Endothelial cell of umbilical vein (primary cell): Measurements from ENCODE around the gene ZNF423. TPM values are rescaled to one million over a fixed set of nuclear protein-coding genes. Genes with fewer than 3 reads are reported as not detected.

Experiments
- BruUV-seq: library from RNA; stranded (reverse); fragments of 400-500 nt; replicated peaks from 2 replicates; lab custom pipeline; 2021; lab: Mats Ljungman, UMichigan
- CTCF ChIA-PET: fragments of 300-600, 350-600 bp; sonication (Branson Sonifier 250); formaldehyde crosslinking; loops from one replicate; lab custom pipeline; 2021; ENCODE audit warnings: antibody characterized with exemption, inconsistent platforms; lab: Charles Lee
- POLR2A ChIA-PET: fragments of 300-600, 350-600 bp; sonication (Branson Sonifier 250); formaldehyde crosslinking; loops from one replicate; lab custom pipeline; 2021; ENCODE audit warnings: antibody characterized with exemption, inconsistent platforms; lab: Charles Lee
- DNase-seq: peaks from one replicate; pipeline ENCODE4 v3.0.0-alpha.2; 2011; ENCODE audit warnings: low read depth, low spot score
- FAIRE-seq: peaks from 2 replicates; lab custom pipeline; 2011; peaks lifted over from hg19 to GRCh38; lab: Jason Lieb, UNC
- H2AFZ ChIP-seq: 2 replicates; pipeline ENCODE4 v1.6.0; 2012; ENCODE audit warnings: low read depth, low read length, control low read depth, inconsistent platforms
- H3K27ac ChIP-seq: 2 replicates; pipeline ENCODE4 v1.5.1; 2011; ENCODE audit warnings: low read depth, mild to moderate bottlenecking, control low read depth, low read length, moderate library complexity; ENCODE audit not compliant: insufficient read depth
- H3K27me3 ChIP-seq, 2 experiments: 2 replicates each; pipeline versions ENCODE4 v1.6.0 to v1.6.1; 2011; ENCODE audit warnings: low read length in 2 of 2, mixed read lengths in 1 of 2; ENCODE audit not compliant: control insufficient read depth in 2 of 2, insufficient read depth in 2 of 2
- H3K36me3 ChIP-seq, 2 experiments: 2 replicates in 1 of 2; 3 replicates in 1 of 2; pipeline ENCODE4 v1.5.1; 2011; ENCODE audit warnings: low read length in 2 of 2, mild to moderate bottlenecking in 1 of 2, moderate library complexity in 1 of 2; ENCODE audit not compliant: control insufficient read depth in 2 of 2, insufficient read depth in 2 of 2; ENCODE audit errors: extremely low read depth in 1 of 2
- H3K4me1 ChIP-seq: 3 replicates; pipeline ENCODE4 v1.5.1; 2011; ENCODE audit warnings: mild to moderate bottlenecking, low read length; ENCODE audit not compliant: control insufficient read depth, insufficient read depth; ENCODE audit errors: extremely low read depth
- H3K4me2 ChIP-seq: 2 replicates; pipeline ENCODE4 v1.6.1; 2011; ENCODE audit warnings: low read length, control low read depth, mixed read lengths; ENCODE audit not compliant: insufficient read depth
- H3K4me3 ChIP-seq, 3 experiments: fragments of 200-600 bp in 1 of 3; sonication (generic), shearing (Covaris generic) in 1 of 3; replicated peaks in 1 of 3; 2 replicates each; pipeline ENCODE4 v1.5.1; 2011 to 2016; ENCODE audit warnings: control low read depth in 3 of 3, low read length in 3 of 3, mild to moderate bottlenecking in 2 of 3, inconsistent platforms in 1 of 3, low read depth in 1 of 3, moderate library complexity in 1 of 3; ENCODE audit not compliant: insufficient read depth in 1 of 3
- H3K79me2 ChIP-seq: 2 replicates; pipeline ENCODE4 v1.6.0; 2012; ENCODE audit warnings: low read length, inconsistent platforms; ENCODE audit not compliant: control insufficient read depth, insufficient read depth
- H3K9ac ChIP-seq: replicated peaks from 2 replicates; pipeline ENCODE3; 2011; ENCODE audit warnings: low read length, control low read depth; ENCODE audit not compliant: insufficient read depth; ENCODE audit errors: extremely low read depth
- H3K9me1 ChIP-seq: replicated peaks from 3 replicates; pipeline ENCODE4 v1.6.0; 2011; ENCODE audit warnings: mild to moderate bottlenecking, low read length; ENCODE audit not compliant: control insufficient read depth, insufficient read depth; ENCODE audit errors: extremely low read depth
- H3K9me3 ChIP-seq: replicated peaks from 2 replicates; pipeline ENCODE4 v1.5.1; 2012; ENCODE audit warnings: low read length, inconsistent platforms; ENCODE audit not compliant: control insufficient read depth, insufficient read depth
- H4K20me1 ChIP-seq: replicated peaks from 2 replicates; pipeline ENCODE3; 2011; ENCODE audit warnings: mild to moderate bottlenecking, low read length; ENCODE audit not compliant: control insufficient read depth, insufficient read depth; ENCODE audit errors: extremely low read depth
- EZH2 ChIP-seq: IDR thresholded peaks from 2 replicates; pipeline ENCODE4 v1.6.1; 2012; ENCODE audit warnings: borderline replicate concordance, low read depth, mild to moderate bottlenecking, moderate library complexity, low read length, inconsistent platforms; ENCODE audit not compliant: severe bottlenecking
- FOS ChIP-seq: IDR thresholded peaks from 2 replicates; pipeline ENCODE4 v1.6.1; 2011; ENCODE audit warnings: mild to moderate bottlenecking, low read length, moderate library complexity, borderline replicate concordance; ENCODE audit not compliant: insufficient read depth
- GATA2 ChIP-seq: IDR thresholded peaks from 2 replicates; pipeline ENCODE4 v1.7.0; 2011; ENCODE audit warnings: low read depth, mild to moderate bottlenecking, moderate library complexity, mixed read lengths, low read length; ENCODE audit not compliant: insufficient read length, insufficient read depth
- MYC ChIP-seq: IDR thresholded peaks from one replicate; pipeline ENCODE4 v1.6.1; 2011; ENCODE audit warnings: mild to moderate bottlenecking, low read depth, low read length
- POLR2AphosphoS5 ChIP-seq: IDR thresholded peaks from 2 replicates; pipeline ENCODE4 v1.6.1; 2012; ENCODE audit warnings: low read depth, mild to moderate bottlenecking, control low read depth, low read length, moderate library complexity; ENCODE audit not compliant: insufficient read depth
- dilution Hi-C: fragments of 300-500 bp; cut with MboI; formaldehyde crosslinking; loops from one replicate; pipeline ENCODE4 v1.15.0; 2019; ENCODE audit warnings: low sequenced_read_pairs; ENCODE audit not compliant: extremely low pct_ligation_motif_present
- intact Hi-C: fragments of 100-400 bp; cut with micrococcal nuclease; formaldehyde crosslinking; loops from one replicate; pipeline ENCODE4 v1.10.0; 2022
- polyA plus RNA-seq, 4 experiments: library from polyadenylated mRNA; depleted of rRNA in 3 of 4; stranded (reverse) in 3 of 4; unstranded in 1 of 4; fragments of >200 nt; gene quantifications; 2 replicates each; pipeline versions ENCODE4 v1.2.1 to v1.2.3, GENCODE V29; 2011 to 2012; ENCODE audit warnings: missing spikeins in 1 of 4
- total RNA-seq: library from RNA; stranded (reverse); gene quantifications from 2 replicates; pipeline ENCODE4 v1.2.3, GENCODE V29; 2021
- TF ChIP-seq, protein P1 (sequence below), 2 donors: IDR thresholded peaks; 1 replicate in 1 of 2; 2 replicates in 1 of 2; pipeline ENCODE4 v1.5.1; 2011; ENCODE audit warnings: low read length in 2 of 2, mild to moderate bottlenecking in 2 of 2, moderate library complexity in 2 of 2, control low read depth in 1 of 2, inconsistent platforms in 1 of 2, low read depth in 1 of 2; ENCODE audit not compliant: insufficient read depth in 1 of 2; ENCODE audit errors: extremely low read depth in 1 of 2

The ZNF423 gene
- total and polyA plus RNA-seq, 2 donors (not counting 3 experiments of a cell fraction or from before 2014, with no cell fraction given), result 2.2 to 8.1 TPM

DNA sequence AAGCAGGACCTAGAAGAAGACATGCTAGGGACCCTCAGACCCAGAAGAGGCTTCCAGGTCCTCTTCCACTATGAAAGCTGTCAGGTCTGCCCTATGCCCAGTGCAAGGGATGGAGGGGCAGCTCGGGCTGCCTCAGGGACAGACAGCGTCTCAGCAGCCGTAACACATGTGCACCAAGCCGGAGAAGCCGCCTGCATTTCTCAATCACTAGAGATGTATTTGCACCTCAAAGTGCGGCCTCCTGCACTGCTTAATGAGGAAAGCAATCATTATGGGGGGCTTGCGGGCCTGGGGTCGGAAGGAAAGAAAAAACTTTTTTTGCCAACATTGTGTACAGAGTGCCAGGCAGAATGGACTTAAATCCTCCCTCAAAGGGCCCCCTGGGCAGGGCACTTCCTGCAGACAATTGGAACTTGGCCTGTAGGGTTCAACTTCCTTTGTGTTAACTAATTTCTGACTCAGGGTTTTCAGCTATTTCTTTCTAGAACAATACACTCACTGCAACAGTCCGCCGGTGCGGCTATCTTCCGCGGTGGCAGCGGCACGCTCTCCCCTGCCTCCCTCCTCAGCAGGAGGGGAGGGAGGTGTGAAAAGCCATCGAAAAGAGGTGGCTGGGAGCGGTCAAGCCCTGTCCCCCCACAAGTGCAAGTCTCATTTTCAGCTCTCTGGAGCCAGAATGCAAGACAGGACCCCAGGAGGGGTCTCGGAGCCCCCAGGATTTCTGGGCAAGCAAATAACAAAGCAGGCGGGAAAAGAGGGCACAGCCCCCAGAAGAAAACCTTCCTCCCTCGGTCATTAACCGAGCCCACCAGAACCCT lies 101.2 kb downstream of the ZNF423 start:
- H3K4me2 ChIP-seq, result peak overlapping the region; percentile 60
- no peaks in the 10 kb centered on the region for H3K79me2 ChIP-seq
- FAIRE-seq (peak; percentile 87), DNase-seq (peak; percentile 64)
- H3K27me3 ChIP-seq, result no peaks in the 10 kb centered on the region
- H3K9ac ChIP-seq, result peak overlapping the region; percentile 36
- dilution Hi-C loops, result no loop called here
- peaks cover 12% of the 10 kb centered on the region for H3K4me1 ChIP-seq
- intact Hi-C loops, result loop anchor here (1.0 to 10.0 kb wide), 5 partner anchors 72 to 350 kb away; no protein-coding TSS in a partner anchor
- H2AFZ ChIP-seq, result peak overlapping the region; percentile 69
- TF ChIP-seq FOS (peak; percentile 22), EZH2 (no peak), MYC (no peak), POLR2AphosphoS5 (peak; percentile 19), GATA2 (no peak)
- TF ChIP-seq, protein P1, sequence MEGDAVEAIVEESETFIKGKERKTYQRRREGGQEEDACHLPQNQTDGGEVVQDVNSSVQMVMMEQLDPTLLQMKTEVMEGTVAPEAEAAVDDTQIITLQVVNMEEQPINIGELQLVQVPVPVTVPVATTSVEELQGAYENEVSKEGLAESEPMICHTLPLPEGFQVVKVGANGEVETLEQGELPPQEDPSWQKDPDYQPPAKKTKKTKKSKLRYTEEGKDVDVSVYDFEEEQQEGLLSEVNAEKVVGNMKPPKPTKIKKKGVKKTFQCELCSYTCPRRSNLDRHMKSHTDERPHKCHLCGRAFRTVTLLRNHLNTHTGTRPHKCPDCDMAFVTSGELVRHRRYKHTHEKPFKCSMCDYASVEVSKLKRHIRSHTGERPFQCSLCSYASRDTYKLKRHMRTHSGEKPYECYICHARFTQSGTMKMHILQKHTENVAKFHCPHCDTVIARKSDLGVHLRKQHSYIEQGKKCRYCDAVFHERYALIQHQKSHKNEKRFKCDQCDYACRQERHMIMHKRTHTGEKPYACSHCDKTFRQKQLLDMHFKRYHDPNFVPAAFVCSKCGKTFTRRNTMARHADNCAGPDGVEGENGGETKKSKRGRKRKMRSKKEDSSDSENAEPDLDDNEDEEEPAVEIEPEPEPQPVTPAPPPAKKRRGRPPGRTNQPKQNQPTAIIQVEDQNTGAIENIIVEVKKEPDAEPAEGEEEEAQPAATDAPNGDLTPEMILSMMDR (IDR thresholded peaks at IDR 0.05; ENCODE audit: extremely low read depth in 1 of 2, insufficient read depth in 1 of 2, low read depth in 1 of 2, low read length in 2 of 2), result no peak
- no peaks in the 10 kb centered on the region for H3K36me3 ChIP-seq
- H3K9me1 ChIP-seq, result no peaks in the 10 kb centered on the region
- peak overlapping the region in 2 of 3 experiments; percentile 16 to 18 for H3K4me3 ChIP-seq
- no TSS peak for BruUV-seq
- CTCF ChIA-PET, result interaction anchor here (0.6 to 1.4 kb wide), 7 partner anchors 15 to 270 kb away, joined by 3 to 10 read pairs (median 4); partner anchors contain the start of gene CNEP1R1
- POLR2A ChIA-PET, result no interaction called here
- no peaks in the 10 kb centered on the region for H3K9me3 ChIP-seq
- H3K27ac ChIP-seq, result no peak overlapping the region
- no peaks in the 10 kb centered on the region for H4K20me1 ChIP-seq
